ENCODE measurements around the gene METTL22.
A peak's percentile ranks its signal among the peaks of the same experiment; 100 is the strongest.

Gene METTL22

DNA sequence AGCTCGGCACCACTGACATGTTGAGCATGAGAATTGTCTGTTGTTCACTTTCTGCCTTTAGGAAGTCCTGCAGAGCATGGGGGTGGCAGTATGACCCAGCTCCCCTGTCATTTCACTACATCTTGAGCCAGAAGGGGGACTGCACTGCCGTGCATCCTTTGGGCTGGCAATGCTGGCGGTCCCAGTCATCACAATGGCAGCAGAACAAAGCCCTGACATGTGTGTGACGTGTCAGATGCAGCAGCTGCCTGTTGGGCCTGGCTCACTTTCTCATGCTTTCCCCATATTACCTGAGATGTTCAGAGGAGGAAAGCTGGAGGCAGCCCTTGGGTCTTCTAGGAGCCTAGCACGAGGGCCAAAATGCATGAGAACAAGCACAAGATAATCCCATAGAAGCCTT, 46.6 kb downstream of the METTL22 start:
- no peak for DNase-seq

DNA sequence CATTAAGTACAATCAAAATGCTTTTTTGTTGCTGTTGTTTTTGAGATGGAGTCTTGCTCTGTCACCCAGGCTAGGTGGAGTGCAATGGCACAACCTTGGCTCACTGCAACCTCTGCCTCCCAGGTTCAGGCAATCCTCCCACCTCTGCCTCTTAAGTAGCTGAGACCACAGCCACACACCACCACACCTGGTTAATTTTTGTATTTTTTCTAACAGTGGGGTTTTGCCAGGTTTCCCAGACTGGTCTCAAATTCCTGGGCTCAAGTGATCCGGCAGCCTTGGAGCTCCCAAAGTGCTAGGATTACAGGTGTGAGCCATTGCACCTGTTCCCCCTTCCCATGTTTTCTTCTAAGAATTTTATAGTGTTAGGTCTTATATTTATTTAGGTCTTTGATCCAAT, 48.0 kb downstream of the METTL22 start:
- DNase-seq: no peak

DNA sequence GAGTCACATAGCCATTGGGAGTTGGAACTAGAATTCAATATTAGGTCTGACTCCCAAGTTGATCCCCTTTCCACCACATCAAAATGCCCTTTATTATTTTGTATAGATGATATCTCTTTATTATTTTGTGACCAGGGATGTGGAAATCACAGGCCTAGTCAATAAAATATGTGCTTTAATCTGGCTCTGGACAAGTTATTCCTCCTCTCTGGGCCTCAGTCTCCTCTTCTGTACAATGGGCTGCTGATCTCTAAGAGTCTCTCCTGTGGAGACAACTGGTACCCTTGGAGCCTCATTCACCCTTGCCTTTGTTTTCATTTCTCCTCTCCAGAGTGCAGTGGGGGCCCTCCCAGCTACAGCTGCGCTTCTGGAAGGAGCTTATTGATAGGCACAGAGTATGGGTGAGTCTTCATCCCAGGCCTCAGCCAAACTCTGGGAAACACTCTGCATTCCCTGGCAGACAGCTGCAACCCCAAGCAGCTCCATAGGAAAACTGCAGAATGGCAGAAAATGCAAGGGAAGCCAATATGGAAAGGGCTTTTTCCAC, 48.6 kb downstream of the METTL22 start:
- DNase-seq: no peak

DNA sequence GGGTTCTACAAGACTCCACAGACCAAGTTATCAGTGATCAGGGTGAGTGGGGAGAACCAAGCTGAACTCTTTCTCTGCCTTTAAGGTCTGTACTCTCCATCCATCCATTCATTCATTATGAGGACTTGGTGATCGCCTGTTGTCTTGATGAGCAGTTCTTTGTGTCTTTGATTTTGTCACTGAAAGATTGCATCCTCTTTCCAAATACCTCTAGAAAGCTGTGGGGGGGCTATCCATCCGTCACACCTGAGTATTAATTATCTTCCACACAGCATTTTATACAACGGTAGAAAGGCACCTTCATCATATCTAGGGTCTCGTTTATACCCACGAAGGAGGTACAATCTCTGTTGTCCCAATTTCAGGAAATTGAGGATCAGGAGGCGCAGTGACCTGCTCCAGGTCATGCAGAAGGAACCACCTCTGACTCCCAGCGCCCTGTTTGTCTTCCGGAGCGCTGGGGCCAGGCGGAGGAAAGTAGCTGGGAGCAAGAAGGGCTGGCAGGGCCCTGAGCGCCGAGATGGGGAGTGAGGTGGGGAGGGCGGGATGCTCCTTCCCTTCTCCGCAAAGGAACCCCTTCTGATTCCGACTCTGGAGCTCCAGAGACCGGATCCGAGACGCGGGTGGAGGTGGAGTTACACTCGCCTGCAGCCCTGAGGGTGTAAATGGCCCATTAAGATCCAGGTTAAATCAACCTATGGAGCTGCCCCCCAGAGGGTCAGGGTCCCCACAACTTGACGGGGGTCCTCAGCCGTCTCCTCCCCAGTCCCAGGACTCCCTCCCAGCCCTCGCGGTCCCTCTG, 52.3 kb downstream of the METTL22 start:
- no peak for DNase-seq

DNA sequence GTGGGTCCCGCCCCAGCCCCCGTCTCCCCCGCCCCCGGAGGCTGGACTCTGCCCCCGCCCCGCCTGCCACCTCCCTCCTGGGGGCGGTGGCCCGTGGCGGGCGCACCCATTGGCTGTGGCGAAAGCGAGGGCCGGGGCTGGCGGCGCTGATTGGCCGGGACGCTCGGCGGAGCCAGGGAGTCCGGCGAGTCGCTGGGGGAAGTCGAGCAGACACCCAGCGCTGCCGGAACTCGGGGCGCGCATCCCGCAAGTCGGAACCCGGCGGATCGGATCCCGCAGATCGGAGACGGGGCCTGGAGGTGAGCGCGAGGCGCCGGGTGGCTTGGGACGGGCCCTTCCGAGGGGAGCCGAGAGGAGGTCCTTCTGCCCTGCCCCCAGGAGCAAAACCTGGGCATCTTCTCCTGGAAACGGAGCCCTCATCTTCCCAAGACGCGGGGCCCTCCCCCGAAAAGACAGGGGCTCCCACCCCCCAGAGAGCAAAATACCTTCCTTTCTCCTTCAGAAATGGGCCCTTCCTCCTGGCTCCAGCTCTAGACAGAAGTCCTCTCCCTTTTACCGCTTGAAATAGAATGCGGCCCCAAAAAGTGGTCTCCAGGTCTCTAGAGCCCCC, 53.0 kb downstream of the METTL22 start, which contains the start of gene ABAT:
TSS of gene ABAT (plus strand) at position 205 of the 610 bp plus-strand sequence. CDS start 61,123 bp downstream, outside the sequence.
- DNase-seq: peak; percentile 89

DNA sequence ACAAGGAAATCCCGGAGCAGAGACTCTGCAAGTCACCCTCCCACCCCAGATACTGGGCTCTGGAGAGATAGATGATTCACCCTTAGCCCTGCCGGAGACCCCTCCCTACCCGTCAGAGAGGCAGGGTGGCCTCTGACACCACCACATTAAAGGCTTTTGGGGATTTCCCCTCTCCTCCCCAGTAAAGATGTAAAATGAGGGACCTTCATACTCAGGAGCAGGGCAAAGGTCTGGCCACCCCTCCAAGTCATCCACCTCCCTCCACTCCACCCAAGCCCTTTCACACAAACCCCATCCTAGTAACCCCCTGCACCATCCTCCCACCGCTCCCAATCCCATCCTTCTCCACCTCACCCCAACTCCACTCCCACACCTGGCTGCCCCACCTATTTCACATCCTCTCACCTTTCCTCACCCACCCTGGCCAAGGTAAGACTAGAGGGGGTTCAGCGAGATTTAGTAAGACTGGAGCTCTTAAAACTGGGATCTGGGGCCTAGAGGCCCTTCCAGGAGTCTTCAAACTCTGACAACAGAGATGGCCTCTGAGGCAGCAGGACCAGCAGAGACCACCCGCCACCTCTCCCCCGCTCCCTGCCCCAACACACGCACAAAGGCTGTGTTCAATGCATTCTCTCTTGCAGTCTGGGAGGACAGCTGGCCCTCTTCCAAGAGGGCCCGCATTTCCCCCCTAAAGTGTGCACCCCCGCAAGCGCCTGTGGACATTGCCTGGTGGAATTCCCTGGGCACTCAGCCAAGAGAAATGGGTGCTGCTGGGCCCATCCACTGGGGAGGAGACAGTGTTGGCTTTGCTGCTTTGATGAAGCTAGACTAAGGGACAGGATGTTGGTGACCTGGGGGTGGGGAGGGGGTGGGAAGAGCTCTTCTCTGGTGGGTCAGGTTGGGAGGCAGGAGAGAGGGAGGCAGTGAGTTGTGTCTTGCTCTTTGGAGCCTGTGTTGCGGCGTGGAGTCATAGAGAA, 54.0 kb downstream of the METTL22 start:
- DNase-seq: peak; percentile 49

DNA sequence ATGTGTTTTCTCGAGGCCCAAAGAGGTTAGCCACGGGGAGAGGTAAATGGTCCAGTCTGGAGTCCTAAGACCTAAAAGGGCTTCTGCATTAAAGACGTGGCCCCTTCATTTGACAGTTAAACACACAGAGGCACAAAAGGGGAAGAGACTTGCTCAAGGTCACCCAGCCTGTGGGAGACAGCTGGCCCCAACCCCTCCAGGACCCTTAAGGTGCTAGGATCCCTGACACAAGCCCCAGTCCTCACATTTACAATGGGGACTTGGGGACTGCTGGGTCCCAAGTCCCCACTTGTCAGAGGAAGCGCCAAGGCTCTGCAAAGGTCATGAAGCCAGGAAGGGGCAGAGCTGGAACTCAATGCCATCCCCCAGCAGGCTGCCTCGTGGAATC, 54.7 kb downstream of the METTL22 start:
- no peak for DNase-seq

DNA sequence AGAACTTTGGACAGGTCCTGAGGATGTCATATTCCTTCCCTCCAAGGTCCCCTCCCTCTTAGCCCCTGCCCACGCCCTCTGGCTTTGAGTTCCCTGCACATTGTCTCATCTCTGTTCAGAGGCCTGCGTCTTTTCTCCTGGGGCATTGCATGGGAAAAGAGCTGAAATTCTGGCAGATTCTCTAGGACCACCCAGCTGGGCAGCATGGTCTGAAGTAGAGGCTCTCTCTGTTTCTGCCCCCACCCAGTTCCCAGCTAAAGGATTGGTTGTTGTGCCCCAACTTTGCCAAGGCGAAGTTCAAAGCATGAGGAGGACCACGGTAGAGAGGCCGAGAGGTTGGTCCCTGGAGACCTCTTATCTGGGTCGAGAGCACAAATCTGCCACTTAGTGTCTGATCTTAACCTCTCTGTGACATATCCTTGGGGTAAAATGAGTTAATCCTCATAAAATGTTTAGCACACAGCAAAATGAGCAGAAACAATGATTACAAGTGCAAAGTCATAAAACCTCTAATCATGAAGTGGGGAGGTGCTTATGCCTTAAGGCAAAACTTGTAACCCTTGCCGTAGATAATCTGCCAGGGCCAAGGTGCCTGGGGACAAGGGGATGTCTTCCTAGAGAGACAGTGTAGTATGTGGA, 55.4 kb downstream of the METTL22 start:
- no peak for DNase-seq

DNA sequence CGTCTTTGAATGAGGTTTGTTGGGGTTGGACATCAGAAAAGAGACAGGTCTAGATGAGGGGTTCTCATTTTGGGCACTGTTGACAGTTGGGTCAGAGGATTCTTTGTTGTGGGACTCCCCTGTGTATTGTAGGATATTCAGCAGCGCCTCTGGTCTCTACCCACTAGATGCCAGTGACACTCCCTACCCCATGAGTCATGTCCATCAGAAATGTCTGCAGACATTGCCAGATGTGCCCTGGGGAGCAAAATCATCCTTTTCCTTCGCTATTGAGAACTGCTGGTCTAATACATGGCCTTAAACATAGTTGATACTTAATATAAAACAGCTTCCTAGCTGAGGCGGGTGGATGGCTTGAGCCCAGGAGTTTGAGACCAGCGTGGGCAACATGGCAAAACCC, 56.0 kb downstream of the METTL22 start:
- no peak for DNase-seq

DNA sequence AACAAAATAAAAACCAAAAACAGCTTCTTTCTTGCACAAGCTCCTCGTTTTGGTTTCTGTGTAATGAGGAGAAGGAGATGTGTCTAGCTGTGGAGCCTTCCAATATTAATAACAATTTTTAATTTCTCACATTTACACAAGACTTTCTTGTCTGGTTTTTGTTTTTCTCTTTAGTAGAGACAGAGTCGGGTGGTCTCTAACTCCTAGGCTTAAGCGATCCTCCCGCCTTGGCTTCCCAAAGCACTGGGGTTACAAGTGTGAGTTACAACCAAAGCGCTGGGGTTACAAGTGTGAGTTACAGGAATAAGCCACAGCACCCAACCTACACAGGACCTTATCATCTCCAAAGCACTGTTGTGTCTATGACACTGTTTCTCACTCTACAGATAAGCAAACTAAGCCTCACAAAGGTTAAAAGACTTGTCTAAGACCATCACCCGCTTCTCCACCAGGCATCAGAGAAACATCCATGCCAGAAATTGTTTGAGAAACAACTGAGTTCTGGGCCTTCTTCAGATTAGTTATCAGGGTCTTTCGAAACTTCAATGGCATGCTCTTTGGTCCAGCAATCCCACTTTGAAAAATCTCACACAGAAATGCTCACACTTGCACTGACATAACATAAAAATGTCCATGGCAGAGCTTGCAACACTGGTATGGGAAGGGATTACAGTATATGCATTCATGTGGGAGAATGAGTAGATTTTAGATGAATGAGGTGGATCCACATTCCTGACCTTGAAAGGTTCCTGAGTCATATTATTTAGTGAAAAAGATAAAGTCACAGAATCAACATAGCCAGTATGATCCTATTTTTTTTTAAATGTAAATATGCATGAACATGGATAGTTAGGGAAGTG, 56.8 kb downstream of the METTL22 start:
- no peak for DNase-seq

DNA sequence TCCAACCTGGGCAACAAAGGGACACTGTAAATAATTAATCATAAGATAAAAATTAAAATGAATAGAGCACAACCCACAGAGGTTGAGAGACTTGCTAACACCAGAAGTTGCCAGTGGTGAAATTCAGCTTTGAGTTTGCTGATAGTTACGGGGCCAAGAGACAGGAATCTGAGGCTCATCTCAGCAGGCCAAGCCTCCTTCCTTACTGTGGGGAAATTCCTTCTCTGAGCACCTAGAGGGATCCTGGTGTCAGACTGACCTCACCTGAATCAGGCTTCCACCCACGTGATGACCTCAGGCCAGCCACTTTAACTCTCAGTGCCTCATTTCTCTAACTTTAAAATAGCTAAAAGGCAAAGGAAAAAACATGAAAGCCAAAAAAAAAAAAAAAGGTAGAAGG, 57.7 kb downstream of the METTL22 start:
- no peak for DNase-seq

DNA sequence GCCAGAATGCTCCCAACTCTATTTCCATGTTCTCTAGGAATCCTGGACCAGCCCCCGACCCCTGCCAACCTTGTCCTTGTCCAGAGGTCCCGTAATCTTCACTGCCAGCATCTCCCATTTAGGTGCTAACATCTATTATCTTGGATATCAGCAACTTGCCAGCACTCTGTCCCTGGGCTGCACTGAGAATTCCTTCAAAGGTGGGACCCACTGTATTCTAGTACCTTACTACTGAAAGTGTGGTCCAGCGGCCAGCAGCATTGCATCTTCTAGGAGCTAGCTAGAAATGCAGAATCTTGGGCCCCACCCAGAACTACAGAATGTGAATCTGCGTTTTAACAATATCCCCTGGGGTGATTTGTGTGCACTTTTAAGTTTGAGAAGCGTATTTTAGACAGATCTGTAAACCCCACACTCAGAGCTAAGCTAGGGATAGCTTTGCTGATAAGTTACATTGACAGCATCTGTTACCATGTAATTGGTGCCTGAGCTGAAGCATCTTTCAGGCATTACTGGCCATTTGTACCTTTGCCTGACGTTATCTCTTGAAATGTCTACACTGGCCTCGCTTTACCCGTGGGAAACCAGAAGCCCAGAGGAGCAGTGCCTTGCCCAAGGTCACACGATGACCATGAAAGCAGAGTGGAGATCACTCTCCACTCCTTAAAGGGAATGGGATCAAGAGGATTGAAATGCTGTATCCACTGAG, 61.2 kb downstream of the METTL22 start:
- DNase-seq: no peak

DNA sequence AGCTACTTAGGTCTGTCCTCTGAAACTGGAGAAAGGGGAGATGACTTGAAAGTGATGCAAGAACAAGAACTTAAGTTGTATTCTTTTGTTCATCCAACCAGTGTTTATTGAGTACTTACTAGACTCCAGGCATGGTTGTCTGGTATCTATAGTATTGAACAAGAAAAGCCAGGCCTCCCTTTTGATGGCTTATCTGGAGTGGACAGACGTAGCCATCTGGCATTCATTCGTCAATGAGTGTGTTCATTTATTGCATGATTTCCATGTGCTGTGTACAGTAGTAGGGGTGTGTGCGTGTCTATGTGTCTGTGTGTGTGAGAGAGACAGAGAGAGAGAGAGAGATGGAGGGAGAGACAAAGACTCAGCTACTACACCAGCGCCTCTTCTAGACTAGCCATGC, 62.1 kb downstream of the METTL22 start:
- no peak for DNase-seq

DNA sequence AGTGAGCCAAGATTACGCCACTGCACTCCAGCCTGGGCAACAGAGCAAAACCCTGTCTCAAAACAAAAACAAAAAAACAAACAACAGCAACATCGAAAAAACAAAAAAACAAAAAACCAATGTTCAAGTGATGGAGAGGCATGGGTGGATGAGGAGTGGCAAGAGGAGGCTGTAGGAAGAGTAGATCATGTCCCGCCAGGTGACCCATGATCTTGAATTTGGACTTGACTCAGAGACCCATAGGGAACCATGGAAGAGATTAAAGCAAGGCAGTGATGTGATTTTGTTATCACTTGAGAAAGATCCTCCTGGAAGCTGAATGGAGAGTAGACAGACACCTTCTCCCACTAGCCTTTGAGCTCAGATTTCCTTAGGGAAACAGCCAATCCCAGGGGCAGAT, 64.1 kb downstream of the METTL22 start:
- no peak for DNase-seq

DNA sequence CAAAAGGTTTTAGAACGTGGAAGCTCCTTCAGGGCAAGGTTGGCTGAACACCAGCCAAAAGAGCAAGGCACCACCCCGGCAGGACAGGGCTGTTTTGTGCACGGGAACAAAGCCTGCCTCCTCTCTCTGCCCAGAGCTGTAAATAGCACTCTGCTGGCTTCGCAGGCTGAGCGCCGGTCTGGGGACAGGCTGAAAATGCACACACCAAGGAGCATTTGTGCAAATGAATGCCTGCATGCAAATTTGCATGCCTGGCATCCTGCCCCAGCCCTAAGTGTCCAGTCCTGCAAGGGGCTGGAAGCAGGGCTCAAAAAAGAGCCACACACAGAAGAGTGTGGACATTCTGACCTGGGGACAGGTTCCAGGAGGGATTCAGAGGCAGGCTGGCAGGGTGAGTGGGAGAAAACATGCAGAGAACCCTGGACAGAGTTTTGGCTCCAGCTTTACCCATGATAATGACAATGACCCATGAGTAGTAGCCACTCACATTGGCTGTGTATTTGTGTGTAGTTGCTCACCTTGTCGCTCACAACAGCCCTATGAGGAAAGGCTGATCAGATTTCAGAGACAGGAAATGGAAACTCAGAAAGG, 64.6 kb downstream of the METTL22 start:
- no peak for DNase-seq

DNA sequence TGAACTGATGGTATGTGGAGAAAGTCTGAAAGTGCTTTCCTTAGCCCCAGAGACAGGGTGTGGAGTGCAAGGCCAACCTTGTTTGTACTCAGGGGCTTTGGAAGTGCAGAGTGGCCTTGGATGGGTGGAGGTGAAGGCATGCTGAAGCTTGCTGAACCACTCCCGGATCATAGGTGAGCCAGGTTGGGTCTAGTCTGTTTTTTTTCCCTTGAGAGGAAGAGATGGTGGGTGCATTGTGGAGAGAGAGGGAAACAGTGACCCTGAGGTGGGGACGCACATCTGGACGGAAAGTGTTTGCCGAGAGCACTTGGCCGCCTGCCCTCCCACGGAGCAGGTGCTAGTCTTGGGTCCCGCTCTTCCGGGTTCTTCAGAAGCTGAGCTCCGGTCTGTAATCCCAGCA, 65.4 kb downstream of the METTL22 start:
- DNase-seq: no peak

DNA sequence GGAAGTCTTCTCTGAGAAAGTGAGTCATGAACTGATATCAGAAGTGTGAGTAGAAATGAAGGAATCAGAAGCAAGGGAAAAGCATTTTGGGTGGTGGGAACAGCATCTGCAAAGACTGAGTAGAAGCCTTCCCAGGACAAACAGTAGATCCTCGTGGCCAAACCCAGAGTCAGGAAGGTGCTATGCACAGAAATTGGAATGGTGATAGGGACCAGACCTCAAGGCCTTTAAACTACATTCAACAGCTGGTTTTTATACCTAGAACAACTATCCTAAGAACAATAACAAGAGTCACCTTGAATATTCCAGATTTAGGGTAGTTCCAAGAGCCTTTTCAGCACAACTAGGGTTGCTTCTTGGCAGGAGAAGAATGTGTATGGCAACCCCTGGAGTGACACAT, 68.2 kb downstream of the METTL22 start:
- no peak for DNase-seq

DNA sequence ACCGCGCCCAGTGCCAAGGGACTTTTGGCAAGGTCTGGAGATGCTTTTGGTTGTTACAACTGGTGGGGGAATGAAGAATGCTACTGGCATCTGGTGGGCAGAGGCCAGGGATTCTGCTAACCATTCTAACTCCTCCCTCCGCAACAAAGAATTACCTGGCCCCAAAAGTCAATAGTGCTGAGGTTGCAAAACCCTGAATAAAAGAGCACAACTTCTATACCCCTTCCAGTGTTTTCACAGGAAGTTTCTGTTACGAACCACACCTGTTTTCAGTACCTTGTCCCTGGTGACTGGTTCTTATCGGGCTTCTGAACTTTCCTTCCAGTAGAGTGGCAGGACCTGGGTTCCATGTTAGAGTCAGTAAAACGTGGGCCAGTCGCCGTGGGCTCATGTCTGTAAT, 70.2 kb downstream of the METTL22 start:
- DNase-seq: no peak

DNA sequence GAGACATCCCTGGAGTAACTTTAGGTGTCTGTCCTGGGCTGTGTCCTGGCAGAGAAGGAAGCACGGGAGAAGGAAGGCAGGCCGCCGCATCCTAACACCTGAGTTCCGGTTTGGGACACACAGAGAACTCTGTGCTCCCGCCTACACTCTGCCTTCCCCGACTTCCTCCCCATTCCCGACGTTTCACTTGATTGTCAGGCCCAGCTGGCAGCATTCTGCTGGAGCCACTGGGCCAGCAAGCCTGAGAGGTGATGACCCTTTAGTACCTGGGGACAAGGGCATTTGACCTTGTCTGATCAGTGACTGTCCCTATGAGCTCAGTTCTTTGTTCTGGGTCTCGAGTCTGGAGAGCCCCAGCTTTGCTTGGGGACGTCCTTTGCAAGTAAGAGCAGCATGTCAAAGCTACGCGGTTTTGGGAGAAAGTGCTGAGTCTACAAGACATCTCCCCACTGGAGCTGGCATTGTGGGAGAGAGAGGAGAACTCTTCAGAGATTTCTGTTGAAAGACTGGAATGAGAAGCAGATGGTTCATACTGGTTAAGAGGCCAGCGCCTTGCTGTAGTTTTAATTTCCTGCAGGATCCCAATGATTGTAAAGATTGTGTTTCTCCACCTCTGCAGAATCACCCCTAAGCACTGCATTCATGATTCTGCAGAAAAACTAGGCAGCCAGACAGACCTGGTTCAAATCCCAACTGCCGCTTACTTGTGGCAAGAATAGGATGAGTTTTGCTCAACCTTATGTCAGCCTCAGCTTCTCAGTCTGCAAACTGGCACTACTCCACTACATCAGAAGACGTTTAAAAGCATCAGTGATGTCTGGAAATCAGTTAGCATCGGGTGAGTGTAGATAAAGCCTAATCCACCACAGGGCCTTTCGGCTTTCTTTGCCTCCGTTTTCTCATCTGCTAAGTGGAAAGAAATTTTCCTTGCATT, 73.6 kb downstream of the METTL22 start:
- no peak for DNase-seq

Data from CD4-positive, alpha-beta T cell treated with Interleukin-15 for 1 hour (primary cell).